ENCODE results near the gene BCL7B. TPM values are rescaled to one million over a fixed set of nuclear protein-coding genes. Genes with fewer than 3 reads are reported as not detected.

The BCL7B gene
- total RNA-seq: 100 to 1,000 TPM; 112 to 116 TPM
- 49.3 to 60.8 reads per million in 2 donors for total RNA-seq

GRCh38 chr7:73557397-73558257 lies at the start of gene BCL7B:
Gene BCL7B (minus strand): TSS chr7:73557690. CDS start chr7:73557578, 112 bp downstream.
- no peaks in the 10 kb centered on the region for H3K9me3 ChIP-seq (ENCODE audit: control insufficient read depth, low read length, poor library complexity, severe bottlenecking)
- Mint-ChIP-seq H3K4me3 (peak within 1 kb of the TSS; percentile 95), H3K27ac (peak within 1 kb of the TSS; percentile 95), H3K4me1 (peaks cover 26% of the 10 kb centered on the region), H3K36me3 (ENCODE audit: low read depth) (no peaks in the 10 kb centered on the region), H3K27me3 (no peaks in the 10 kb centered on the region)
- DNase-seq: peak; percentile 78 to 83 (median 78)
- ATAC-seq: peak; percentile 68

DNA sequence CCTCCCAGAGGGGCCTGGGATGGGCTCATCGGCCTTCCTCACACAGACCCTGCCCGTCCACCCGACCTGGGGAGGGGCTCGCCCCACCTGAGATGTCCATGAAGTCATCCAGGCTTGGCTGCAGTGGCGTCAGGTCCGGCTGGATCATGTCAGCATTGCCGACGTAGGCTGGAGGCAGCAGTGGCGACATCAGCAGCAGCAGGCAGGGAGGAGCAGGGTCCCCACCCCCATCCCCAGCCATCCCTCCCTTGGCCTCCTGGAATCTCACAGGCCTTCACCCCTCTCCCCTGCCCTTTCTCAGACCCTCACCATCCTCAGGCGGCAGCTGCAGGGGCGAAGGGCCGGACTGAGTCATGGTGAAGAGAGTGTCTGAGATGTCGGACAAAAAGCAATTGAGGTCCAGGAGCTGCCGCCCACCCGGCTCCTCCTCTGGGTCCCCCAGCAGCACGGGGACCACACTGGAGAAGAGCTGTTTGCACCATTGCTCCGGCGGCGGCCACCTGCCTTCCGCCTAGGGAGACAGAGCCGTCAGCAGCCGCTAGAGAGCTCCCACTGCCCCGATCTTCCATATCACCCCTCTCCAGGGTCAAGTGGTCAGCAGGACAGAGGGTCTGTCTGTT lies 48.2 kb upstream of the BCL7B start:
- H3K9me3 ChIP-seq (ENCODE audit: control insufficient read depth, low read length, poor library complexity, severe bottlenecking): no peaks in the 10 kb centered on the region
- no peak overlapping the region for H3K27ac Mint-ChIP-seq
- ATAC-seq: no peak
- no peak overlapping the region for H3K4me3 Mint-ChIP-seq
- H3K4me1 Mint-ChIP-seq: peaks cover 2% of the 10 kb centered on the region
- no peak for DNase-seq
- H3K36me3 Mint-ChIP-seq (ENCODE audit: low read depth): peaks cover 3% of the 10 kb centered on the region
- peaks cover 30% of the 10 kb centered on the region for H3K27me3 Mint-ChIP-seq

DNA sequence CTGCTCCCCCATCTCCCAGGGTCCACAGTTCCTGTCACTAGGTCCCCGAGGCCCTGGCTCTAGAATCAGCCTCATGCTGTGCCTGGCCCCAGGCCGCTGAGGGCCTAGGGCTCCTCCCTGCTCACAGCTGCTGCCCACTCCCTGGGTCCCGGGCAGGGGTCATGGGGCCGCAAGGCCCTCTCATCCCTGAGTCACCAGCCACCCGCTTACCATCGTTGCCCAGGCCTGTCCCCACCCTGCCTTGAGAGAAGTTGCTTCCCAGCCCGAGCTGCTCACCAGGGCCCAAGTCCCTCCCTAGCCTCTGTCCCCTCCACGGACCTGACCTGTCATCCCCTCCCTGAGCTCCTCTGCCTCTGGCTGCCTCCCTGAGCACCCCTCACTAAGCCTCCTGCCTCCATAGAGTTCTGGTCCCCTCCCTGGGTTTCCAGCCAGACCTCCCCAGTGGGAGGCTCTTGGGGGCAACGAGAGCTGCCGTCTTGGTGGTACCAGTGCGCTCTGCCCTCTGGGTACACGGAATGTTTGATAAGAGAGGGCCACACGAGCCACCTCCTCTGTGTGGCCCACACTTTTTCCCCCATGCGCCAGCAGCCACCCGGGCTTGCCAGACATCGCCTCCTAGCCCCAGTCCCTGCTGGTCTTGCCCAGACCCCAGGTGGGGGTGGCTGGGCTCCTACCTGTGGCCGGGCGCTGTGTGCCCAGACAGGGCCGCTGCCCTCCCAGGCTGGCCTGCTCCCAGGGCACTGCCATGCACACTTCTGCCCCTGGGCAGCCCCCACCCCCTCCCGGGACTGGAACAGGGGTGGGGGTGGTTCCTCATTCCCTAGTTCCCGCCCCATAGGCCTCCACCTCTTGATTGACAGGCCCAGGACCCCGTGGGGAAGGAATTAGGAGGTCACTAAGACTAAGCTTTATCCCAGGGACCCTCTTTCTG lies 45.5 kb upstream of the BCL7B start:
- ATAC-seq: no peak
- Mint-ChIP-seq H3K27me3 (peaks cover 24% of the 10 kb centered on the region), H3K4me3 (no peak overlapping the region), H3K27ac (no peak overlapping the region), H3K36me3 (ENCODE audit: low read depth) (peaks cover 5% of the 10 kb centered on the region), H3K4me1 (peaks cover 2% of the 10 kb centered on the region)
- no peaks in the 10 kb centered on the region for H3K9me3 ChIP-seq (ENCODE audit: control insufficient read depth, low read length, poor library complexity, severe bottlenecking)
- no peak for DNase-seq

DNA sequence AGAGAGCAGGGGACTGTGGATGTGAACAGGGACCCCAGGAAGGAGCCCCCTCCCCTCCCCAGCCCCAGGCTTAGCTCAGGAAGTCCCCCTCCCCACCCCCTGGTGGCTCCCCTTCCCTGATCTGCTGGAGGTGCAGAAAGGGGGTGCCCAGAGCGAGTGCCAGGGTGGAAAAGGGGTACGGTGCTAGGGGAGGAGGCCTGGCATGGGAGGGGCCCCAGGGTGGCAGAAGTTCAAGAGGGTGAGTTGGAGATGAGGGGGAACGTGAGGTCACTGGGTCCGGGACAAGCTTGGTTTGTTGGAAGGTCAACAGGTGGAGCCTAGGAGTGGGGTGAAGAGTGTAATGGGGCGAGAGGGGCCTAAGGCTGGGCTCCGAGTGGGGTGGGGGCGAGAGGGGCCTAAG lies 42.4 kb upstream of the BCL7B start:
- DNase-seq (no peak), ATAC-seq (no peak)
- Mint-ChIP-seq H3K4me3 (no peak overlapping the region), H3K27ac (no peak overlapping the region), H3K36me3 (ENCODE audit: low read depth) (peaks cover 7% of the 10 kb centered on the region), H3K27me3 (peaks cover 23% of the 10 kb centered on the region), H3K4me1 (no peaks in the 10 kb centered on the region)
- H3K9me3 ChIP-seq (ENCODE audit: control insufficient read depth, low read length, poor library complexity, severe bottlenecking): no peaks in the 10 kb centered on the region

GRCh38 chr7:73599151-73599882 lies 41.8 kb upstream of the BCL7B start:
- Mint-ChIP-seq H3K4me1 (no peaks in the 10 kb centered on the region), H3K27me3 (peaks cover 23% of the 10 kb centered on the region), H3K4me3 (no peak overlapping the region), H3K36me3 (ENCODE audit: low read depth) (peaks cover 7% of the 10 kb centered on the region), H3K27ac (no peak overlapping the region)
- no peak for DNase-seq
- H3K9me3 ChIP-seq (ENCODE audit: control insufficient read depth, low read length, poor library complexity, severe bottlenecking): no peaks in the 10 kb centered on the region
- no peak for ATAC-seq

GRCh38 chr7:73597978-73598782 lies 40.7 kb upstream of the BCL7B start:
- peaks cover 7% of the 10 kb centered on the region for H3K36me3 Mint-ChIP-seq (ENCODE audit: low read depth)

DNA sequence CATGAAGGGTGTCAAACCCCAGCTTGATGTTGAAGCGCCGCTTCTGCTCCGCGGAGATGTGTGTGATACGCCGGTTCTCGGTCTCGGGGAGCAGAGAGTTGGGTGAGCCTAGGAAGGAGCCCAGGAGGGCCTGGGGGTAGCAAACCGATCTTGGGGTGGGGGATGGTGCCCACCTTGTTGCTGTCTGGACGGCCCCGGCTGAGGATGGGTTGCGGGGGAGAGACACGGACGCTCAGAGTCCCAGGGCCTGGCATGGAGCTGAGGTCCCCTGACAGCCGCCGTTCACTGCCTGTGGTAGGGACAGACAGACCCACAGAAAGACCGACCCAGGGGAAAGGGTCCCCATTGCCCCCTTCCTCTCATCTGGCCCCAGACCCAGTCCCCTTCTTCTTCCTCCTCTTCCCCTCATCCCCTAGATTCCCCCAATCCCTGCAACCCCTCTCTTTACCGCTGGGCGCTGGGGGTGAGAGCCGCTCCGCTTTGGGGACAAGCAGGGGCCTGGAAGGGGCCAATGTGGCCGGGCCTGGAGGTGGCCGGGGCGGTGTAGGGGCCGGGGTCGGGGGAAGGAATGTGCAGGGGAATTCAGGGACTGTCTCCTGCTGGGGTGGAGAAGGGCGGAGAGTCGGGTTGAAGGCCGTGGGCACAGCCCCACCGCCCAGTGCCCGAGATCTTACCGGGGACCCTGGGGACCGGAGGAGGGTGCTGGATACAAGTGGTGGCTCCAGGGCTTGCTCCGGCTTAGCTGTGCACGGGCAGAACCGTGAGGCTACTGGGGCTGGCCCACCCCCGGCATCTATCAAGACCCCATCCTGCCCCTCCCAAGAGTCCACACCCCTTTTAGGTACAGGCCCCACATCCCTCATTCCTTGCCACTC lies 38.9 kb upstream of the BCL7B start:
- Mint-ChIP-seq H3K4me3 (no peak overlapping the region), H3K27ac (no peak overlapping the region)

More at GRCh38 chr7:73597978-73598782, 40.7 kb upstream of the BCL7B start:
- DNase-seq (no peak), ATAC-seq (no peak)
- Mint-ChIP-seq H3K27me3 (peaks cover 33% of the 10 kb centered on the region), H3K4me3 (no peak overlapping the region), H3K4me1 (no peaks in the 10 kb centered on the region), H3K27ac (no peak overlapping the region)
- no peaks in the 10 kb centered on the region for H3K9me3 ChIP-seq (ENCODE audit: control insufficient read depth, low read length, poor library complexity, severe bottlenecking)

GRCh38 chr7:73595358-73595757 lies 37.9 kb upstream of the BCL7B start:
- Mint-ChIP-seq H3K27me3 (peaks cover 30% of the 10 kb centered on the region), H3K4me3 (no peak overlapping the region), H3K4me1 (no peaks in the 10 kb centered on the region), H3K36me3 (ENCODE audit: low read depth) (peaks cover 4% of the 10 kb centered on the region), H3K27ac (no peak overlapping the region)
- H3K9me3 ChIP-seq (ENCODE audit: control insufficient read depth, low read length, poor library complexity, severe bottlenecking): no peaks in the 10 kb centered on the region
- DNase-seq (no peak), ATAC-seq (no peak)

More for the DNA sequence above, 38.9 kb upstream of the BCL7B start:
- Mint-ChIP-seq H3K4me1 (no peaks in the 10 kb centered on the region), H3K36me3 (ENCODE audit: low read depth) (peaks cover 4% of the 10 kb centered on the region), H3K27me3 (peaks cover 30% of the 10 kb centered on the region)
- no peak for DNase-seq
- ATAC-seq: no peak
- H3K9me3 ChIP-seq (ENCODE audit: control insufficient read depth, low read length, poor library complexity, severe bottlenecking): no peaks in the 10 kb centered on the region

DNA sequence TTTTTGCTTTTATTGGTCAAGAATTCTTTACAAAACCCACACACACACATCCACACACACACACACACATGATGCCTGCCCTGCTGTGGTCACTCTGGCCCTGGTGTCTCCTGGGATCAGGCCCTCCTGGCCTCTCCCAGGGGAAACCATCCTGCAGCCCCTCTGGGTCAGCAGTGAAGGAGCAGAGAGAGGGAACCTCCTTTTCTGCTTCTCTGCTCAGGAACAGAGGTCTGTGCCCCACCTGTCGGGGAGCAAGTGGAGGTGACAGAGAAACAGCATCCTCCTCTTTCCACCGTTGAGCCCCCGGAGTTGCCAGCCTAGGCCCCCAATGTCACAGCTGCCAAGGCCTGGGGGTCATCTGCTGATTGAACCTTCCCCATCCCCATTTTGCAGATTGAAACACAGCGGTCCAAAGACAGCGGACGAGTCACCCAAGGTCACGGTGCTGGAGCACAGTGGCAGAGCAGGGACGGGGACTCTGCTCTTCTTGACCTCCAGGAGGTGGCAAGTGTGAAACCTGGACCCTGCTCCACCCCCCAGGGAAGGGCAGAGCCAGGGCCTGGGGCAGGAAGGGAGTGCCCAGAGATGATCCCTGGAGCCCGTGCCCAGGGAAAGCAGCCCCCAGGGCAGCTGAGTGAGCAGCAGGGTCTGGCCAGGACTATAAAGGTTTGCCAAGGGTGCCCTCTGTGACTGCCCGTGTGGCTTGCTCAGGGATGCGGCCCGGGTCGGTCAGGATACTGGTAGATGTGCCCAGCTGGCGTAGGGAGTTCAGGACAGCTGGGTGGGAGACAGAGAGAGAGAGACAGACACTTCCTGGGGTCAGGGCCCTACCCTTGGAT lies 35.9 kb upstream of the BCL7B start:
- H3K4me3 Mint-ChIP-seq: no peak overlapping the region
- ATAC-seq: no peak
- H3K9me3 ChIP-seq (ENCODE audit: control insufficient read depth, low read length, poor library complexity, severe bottlenecking): no peaks in the 10 kb centered on the region
- no peaks in the 10 kb centered on the region for H3K4me1 Mint-ChIP-seq
- peaks cover 4% of the 10 kb centered on the region for H3K36me3 Mint-ChIP-seq (ENCODE audit: low read depth)
- no peak for DNase-seq
- peaks cover 24% of the 10 kb centered on the region for H3K27me3 Mint-ChIP-seq
- H3K27ac Mint-ChIP-seq: no peak overlapping the region

GRCh38 chr7:73586911-73587310 lies 29.4 kb upstream of the BCL7B start:
- H3K27ac Mint-ChIP-seq: no peak overlapping the region
- ATAC-seq (no peak), DNase-seq (no peak)
- H3K4me1 Mint-ChIP-seq: peaks cover 11% of the 10 kb centered on the region
- no peaks in the 10 kb centered on the region for H3K36me3 Mint-ChIP-seq (ENCODE audit: low read depth)
- no peaks in the 10 kb centered on the region for H3K27me3 Mint-ChIP-seq
- H3K4me3 Mint-ChIP-seq: peak overlapping the region; percentile 67
- H3K9me3 ChIP-seq (ENCODE audit: control insufficient read depth, low read length, poor library complexity, severe bottlenecking): no peaks in the 10 kb centered on the region

- H3K27ac Mint-ChIP-seq: no peak overlapping the region
- no peak overlapping the region for H3K4me3 Mint-ChIP-seq
- H3K9me3 ChIP-seq (ENCODE audit: control insufficient read depth, low read length, poor library complexity, severe bottlenecking): no peaks in the 10 kb centered on the region
- no peak for DNase-seq
- no peak for ATAC-seq
- no peaks in the 10 kb centered on the region for H3K36me3 Mint-ChIP-seq (ENCODE audit: low read depth)
- H3K27me3 Mint-ChIP-seq: no peaks in the 10 kb centered on the region
- H3K4me1 Mint-ChIP-seq: peaks cover 11% of the 10 kb centered on the region
These were observed 27.7 kb upstream of the BCL7B start for GRCh38 chr7:73585196-73585595.
